ENCODE data around the gene KRT35.

DNA sequence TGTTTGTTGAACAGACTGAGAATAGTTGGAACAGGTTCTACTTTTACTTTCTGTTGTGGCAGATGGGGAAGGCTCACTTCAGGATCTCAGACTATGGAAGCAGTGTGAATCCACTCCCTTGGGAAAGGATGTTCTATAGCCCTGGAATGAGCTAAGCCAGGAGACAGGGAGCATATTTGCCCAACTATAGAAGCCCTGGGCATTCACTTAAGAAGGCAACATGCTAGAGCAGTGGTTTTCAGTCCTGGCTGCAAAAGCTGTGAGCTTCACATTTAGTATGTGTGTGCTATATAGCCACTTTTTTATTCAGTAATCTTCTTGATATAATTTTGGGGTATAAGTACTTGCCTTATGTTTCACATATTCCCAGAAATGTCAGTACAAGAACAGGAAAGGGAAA, 12.6 kb downstream of the KRT35 start:
- TF ChIP-seq, protein P1, sequence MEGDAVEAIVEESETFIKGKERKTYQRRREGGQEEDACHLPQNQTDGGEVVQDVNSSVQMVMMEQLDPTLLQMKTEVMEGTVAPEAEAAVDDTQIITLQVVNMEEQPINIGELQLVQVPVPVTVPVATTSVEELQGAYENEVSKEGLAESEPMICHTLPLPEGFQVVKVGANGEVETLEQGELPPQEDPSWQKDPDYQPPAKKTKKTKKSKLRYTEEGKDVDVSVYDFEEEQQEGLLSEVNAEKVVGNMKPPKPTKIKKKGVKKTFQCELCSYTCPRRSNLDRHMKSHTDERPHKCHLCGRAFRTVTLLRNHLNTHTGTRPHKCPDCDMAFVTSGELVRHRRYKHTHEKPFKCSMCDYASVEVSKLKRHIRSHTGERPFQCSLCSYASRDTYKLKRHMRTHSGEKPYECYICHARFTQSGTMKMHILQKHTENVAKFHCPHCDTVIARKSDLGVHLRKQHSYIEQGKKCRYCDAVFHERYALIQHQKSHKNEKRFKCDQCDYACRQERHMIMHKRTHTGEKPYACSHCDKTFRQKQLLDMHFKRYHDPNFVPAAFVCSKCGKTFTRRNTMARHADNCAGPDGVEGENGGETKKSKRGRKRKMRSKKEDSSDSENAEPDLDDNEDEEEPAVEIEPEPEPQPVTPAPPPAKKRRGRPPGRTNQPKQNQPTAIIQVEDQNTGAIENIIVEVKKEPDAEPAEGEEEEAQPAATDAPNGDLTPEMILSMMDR (IDR thresholded peaks at IDR 0.05; ENCODE audit: low read depth, low read length): no peak
- TF ChIP-seq POLR2A (IDR thresholded peaks at IDR 0.05; ENCODE audit: extremely low read depth, insufficient read length) (no peak), MYC (IDR thresholded peaks at IDR 0.05; ENCODE audit: low read depth, low read length) (no peak)
- TF ChIP-seq, protein P2, sequence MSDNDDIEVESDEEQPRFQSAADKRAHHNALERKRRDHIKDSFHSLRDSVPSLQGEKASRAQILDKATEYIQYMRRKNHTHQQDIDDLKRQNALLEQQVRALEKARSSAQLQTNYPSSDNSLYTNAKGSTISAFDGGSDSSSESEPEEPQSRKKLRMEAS (IDR thresholded peaks at IDR 0.05; ENCODE audit: low read depth, low read length): no peak

Data from NB4 (cell line).